AG08395 (cell line): Measurements from ENCODE around the gene NEK6.

Source experiments
- DNase-seq: peaks from one replicate; pipeline ENCODE4 v3.0.0; 2012; ENCODE audit warnings: mixed read lengths, low spot score

NEK6 gene

GRCh38 chr9:124279531-124280175 lies 21.9 kb downstream of the NEK6 start:
- DNase-seq = peak; percentile 35

- DNase-seq = peak; percentile 68
These were observed 22.5 kb downstream of the NEK6 start for GRCh38 chr9:124280176-124280691.

GRCh38 chr9:124281931-124282371 lies 24.2 kb downstream of the NEK6 start:
- no peak for DNase-seq

- DNase-seq = no peak
These were observed 24.9 kb downstream of the NEK6 start for GRCh38 chr9:124282442-124283227.

GRCh38 chr9:124283228-124283814 lies 25.6 kb downstream of the NEK6 start:
- no peak for DNase-seq

- no peak for DNase-seq
These were observed 26.6 kb downstream of the NEK6 start for GRCh38 chr9:124284237-124284831.

- DNase-seq = peak; percentile 67
These were observed 27.2 kb downstream of the NEK6 start for GRCh38 chr9:124284940-124285441.

- DNase-seq = no peak
These were observed 27.7 kb downstream of the NEK6 start for GRCh38 chr9:124285490-124285889.

- peak; percentile 91 for DNase-seq
These were observed 28.1 kb downstream of the NEK6 start for GRCh38 chr9:124285903-124286291.

- peak; percentile 66 for DNase-seq
These were observed 28.7 kb downstream of the NEK6 start for GRCh38 chr9:124286292-124286931.

- DNase-seq = no peak
These were observed 32.4 kb downstream of the NEK6 start for GRCh38 chr9:124290053-124290591.

- DNase-seq = no peak
These were observed 33.2 kb downstream of the NEK6 start for GRCh38 chr9:124290743-124291554.

GRCh38 chr9:124291801-124292396 lies 34.1 kb downstream of the NEK6 start:
- no peak for DNase-seq

- DNase-seq = no peak
These were observed 35.2 kb downstream of the NEK6 start for GRCh38 chr9:124292696-124293593.

GRCh38 chr9:124293718-124294506 lies 36.2 kb downstream of the NEK6 start:
- DNase-seq = peak; percentile 45

- no peak for DNase-seq
These were observed 37.5 kb downstream of the NEK6 start for GRCh38 chr9:124295159-124295794.

- DNase-seq = no peak
These were observed 38.3 kb downstream of the NEK6 start for GRCh38 chr9:124296094-124296493.
